ENCODE measurements around the gene PTGDR.

DNA sequence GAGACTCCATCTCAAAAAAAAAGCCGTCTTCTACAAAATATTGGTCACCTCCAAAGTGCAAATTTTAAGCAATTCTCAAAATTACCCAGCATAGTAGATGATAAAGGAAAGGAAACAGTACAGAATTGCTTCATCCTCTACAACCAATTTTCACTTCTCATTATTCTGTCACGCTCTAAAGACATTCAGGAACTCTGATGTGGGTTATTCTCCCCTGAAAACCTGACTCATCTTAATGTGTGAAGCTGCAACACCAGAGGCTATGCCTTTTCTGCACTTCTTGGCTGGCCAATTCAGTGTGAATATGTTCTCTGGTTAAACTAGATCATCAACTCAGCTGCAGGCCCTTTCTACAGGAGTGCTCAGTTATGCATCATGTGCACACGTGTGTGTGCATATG, 57.6 kb downstream of the PTGDR start:
- TF ChIP-seq, protein P1, sequence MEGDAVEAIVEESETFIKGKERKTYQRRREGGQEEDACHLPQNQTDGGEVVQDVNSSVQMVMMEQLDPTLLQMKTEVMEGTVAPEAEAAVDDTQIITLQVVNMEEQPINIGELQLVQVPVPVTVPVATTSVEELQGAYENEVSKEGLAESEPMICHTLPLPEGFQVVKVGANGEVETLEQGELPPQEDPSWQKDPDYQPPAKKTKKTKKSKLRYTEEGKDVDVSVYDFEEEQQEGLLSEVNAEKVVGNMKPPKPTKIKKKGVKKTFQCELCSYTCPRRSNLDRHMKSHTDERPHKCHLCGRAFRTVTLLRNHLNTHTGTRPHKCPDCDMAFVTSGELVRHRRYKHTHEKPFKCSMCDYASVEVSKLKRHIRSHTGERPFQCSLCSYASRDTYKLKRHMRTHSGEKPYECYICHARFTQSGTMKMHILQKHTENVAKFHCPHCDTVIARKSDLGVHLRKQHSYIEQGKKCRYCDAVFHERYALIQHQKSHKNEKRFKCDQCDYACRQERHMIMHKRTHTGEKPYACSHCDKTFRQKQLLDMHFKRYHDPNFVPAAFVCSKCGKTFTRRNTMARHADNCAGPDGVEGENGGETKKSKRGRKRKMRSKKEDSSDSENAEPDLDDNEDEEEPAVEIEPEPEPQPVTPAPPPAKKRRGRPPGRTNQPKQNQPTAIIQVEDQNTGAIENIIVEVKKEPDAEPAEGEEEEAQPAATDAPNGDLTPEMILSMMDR (conservative IDR thresholded peaks at IDR 0.05), result no peak
- TF ChIP-seq ZFX (IDR thresholded peaks at IDR 0.05), result no peak
